T-helper 22 cell (primary cell): Measurements from ENCODE around the gene FITM2.
"Not testable (repeated sequence)": the region's sequence is repeated elsewhere in the genome, so short reads cannot be mapped to it uniquely, and the experiment has no call there.

Experiments
- DNase-seq: peaks from one replicate; pipeline ENCODE4 v3.0.0-alpha.2; 2020; ENCODE audit warnings: low read depth

The FITM2 gene

GRCh38 chr20:44310664-44311639 lies at the start of gene FITM2:
Gene FITM2 (minus strand): TSS chr20:44311202. CDS start chr20:44311148, 54 bp downstream.
- DNase-seq = peak; percentile 98

GRCh38 chr20:44360221-44360620 lies 49.2 kb upstream of the FITM2 start:
- no peak for DNase-seq

- DNase-seq = no peak
Observed at GRCh38 chr20:44358776-44359175, 47.8 kb upstream of the FITM2 start.

DNA sequence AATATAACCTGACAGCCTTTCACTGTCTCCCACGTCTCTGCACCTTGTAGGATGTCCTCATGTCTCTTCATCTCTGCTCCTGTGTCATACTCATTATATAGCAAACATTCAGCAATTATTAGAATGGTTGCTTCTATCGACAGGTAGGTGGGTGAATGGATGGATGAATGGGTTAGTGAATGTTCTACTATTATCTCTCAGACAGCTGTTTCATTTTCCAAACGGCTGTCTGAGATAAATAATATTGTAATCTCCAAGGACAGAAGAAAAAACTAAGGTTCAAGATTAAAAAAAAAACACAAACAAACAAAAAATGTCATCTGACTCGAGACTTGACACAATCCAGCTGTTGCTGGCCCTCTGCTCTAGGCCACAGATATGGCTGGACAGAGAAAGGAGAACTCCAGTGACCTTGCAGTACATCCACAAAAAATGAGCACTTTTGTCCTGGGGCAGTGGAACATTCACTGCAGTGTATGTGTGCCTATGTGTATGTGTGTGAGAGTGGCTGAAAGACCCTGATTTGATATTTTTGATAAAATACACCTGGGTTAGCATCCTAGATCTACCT lies 46.6 kb upstream of the FITM2 start:
- DNase-seq = no peak

DNA sequence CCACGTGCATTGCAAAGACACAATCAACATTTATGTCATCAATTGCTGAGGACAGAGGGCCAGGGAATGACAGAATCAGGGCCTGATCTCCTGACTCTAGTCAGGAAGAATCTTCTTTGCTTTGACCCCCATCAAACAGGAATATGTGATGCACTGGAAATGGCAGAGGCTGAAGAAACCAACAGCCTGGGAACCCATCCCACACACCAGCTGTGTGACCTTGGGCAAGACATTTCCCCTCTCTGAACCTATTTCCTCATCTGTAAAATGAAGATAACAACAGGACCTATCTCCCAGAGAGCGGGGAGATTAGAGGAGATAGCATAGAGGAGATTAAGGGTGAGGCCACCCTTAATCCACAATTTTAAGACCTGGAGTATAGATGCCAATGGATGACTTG lies 46.0 kb upstream of the FITM2 start:
- DNase-seq = no peak

DNA sequence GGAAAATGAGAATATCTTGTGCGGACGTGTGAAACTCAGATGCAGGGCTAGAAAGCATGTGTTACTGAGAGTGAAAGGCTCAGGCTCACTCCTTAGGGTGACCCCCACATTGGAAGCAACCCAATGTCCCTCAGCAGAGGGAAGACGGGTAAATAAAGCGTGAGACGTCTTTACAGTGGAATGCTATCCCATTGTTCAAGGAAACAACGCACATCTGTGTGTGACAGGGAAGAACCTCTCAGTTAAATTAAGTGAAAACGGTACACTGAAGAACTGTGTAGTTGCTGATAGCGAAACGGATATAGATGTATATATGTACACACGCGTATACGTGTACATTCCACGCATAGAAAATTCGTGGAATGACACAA lies 45.3 kb upstream of the FITM2 start:
- no peak for DNase-seq

DNA sequence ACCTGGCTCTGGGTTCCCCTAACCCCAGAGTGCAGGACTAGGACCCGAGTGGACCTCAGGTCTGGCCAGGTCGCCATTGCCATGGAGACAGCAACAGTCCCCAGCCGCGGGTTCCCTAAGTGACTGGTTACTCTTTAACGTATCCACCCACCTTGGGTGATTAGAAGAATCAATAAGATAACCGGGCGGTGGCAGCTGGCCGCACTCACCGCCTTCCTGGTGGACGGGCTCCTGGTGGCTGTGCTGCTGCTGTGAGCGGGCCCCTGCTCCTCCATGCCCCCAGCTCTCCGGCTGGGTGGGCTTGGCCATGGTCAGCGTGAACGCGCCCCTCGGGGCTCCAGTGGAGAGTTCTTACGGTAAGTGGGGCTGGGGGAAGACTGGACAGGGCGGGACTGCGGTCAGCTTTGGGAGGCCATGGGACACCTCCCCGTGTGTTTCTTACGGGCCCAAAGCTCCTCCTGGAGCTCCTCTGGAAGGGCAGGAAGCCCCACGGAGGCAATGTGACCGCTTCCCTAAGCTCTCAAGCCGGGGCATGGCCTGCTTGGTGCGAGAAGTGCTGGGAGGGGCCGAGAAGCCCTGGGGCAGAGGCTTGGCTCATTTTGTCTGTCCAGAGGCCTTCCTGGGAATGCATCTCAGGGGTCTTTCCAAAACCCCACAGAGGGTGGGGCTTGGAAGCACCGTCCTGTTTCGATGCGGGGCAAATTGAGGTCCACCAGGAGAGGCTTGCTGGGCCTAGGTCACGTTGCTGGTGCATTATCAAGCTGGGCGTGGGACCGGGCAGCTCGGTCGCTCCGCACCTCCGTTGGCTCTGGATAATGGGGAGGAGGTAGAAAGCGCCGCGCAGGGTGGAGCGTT lies 44.7 kb upstream of the FITM2 start, which contains the start of gene HNF4A:
HNF4A (plus strand) TSS at position 202 of the 855 bp plus-strand sequence; CDS start at position 308, 106 bp downstream.
- DNase-seq = no peak

DNA sequence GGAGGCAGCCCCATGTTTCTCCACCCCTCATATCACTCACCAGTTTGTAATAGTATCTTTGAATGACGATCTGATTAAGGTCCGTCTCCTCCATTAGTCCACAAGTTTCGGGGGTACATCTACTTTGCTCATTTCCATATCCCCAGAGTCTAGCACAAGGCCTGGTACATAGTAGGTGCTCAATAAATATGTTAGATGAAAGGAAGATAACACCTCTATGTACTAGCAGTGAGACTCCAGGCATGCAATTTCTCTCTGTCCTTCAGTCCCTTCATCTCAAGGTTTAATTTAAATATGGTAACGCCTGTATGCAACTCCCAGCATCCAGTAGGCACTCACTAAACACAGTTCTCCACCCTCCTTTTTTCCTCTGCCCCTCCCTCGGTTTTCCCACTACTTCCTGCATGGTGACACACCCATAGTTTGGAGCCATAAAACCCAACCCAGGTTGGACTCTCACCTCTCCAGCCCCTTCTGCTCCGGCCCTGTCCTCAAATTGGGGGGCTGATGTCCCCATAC lies 44.0 kb upstream of the FITM2 start:
- no peak for DNase-seq

DNA sequence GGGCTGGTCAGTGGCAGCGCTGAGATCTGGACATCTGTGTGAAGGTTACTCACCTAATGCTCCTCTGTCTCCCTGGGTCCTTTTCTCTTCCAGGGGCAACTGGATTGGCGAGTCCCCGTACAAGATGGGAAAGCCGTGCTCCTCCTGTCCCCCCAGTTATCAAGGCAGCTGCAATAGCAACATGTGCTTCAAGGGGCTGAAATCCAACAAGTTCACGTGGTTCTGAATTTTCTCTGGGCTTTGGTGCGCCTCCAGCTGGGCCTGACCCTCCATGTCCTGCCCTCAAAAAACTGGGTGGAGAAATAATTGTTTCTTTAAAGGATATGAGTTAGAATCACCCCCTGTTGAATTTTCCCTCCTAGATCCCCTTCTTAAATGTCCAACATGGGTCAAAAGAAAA lies 39.6 kb upstream of the FITM2 start:
- no peak for DNase-seq

DNA sequence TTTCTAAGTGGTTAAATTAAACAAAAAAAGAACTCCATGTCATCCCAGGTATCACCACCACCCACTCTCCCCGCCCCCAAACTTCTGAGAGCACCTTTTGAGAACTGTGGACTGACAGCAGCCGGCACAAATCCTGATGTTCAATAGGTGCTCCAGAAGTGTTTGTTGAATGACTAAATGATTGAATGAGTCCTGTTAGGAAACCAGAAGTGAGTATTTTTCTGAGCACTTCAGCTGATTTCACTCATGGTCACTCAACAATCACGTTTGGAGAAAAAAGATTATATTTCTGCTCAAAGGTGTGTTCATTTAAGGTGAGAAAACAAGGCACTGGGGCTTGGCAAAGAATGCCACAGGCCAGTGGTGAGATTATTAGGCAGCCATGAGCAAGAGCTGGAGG lies 38.3 kb upstream of the FITM2 start:
- DNase-seq = no peak

DNA sequence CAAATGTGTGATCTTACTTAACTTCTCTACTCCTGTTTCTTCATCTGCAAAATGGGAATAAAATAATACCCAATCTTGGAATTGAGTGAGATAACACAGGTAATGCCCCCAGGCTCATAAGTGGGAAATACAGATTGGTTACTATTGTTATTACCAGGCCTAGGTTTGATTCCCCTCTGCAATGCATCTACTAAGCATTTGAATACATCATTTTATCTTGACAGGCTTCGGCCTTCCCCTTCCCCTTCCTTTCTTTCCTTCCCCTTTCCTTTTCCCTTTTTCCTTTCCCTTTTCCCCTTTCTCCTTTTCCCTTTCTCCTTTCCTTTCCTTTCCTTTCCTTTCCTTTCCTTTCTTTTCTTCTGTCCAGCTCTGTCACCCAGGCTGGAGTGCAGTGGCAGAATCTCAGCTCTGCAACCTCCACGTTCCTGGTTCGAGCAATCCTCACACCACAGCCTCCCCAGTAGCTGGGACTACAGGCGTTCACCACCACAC lies 37.2 kb upstream of the FITM2 start:
- DNase-seq = no peak

- DNase-seq = not testable (repeated sequence)
Observed at GRCh38 chr20:44345941-44346340, 34.9 kb upstream of the FITM2 start.

- no peak for DNase-seq
Observed at GRCh38 chr20:44345147-44345546, 34.1 kb upstream of the FITM2 start.

DNA sequence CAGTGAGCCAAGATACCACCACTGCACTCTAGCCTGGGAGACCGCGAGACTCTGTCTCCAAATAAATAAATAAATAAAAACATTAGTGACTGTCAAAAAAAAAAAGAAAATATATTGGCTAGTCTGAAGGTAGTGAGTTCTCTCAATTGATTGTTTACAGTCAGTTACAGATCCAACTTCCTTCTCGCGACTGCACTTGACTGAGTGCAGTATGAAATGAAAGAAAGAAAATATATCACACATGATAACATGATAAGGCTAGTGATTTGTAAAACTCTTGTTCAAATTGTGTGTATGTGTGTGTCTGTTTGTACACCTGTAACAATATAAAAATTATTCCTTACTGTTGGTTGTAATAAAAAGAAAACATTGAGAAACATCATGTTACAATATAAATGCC lies 33.7 kb upstream of the FITM2 start:
- DNase-seq = no peak

- DNase-seq = no peak
Observed at GRCh38 chr20:44343162-44343675, 32.2 kb upstream of the FITM2 start.

GRCh38 chr20:44342248-44342647 lies 31.2 kb upstream of the FITM2 start:
- no peak for DNase-seq

DNA sequence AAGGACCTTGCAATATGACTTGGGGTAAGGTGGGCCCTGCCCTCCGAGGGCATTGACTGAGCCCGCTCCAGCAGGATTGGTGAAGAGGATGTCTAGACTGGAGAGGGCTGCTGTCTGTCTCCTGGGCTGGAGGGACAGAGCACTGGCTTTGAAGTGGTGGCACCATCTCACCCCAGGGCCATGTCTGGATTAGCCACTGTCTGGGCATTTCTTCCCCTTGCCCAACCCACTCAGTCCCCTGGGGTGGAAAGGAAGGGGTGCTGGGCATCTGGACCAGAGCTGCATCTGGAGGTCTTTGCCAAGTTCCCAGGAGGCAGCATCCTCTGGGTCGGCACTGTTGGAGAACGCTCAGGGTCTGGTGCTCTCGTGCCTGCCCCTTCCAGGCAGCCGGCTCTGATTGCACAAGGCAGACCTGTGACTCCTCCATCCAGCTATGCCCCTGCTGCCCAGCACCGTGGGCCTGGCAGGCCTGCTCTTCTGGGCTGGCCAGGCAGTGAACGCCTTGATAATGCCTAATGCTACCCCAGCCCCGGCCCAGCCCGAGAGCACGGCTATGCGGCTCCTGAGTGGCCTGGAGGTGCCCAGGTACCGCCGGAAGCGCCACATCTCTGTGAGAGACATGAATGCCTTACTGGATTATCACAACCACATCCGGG lies 25.9 kb upstream of the FITM2 start, which contains the start of gene R3HDML:
R3HDML (plus strand) TSS at position 319 of the 656 bp plus-strand sequence; CDS start at position 434, 115 bp downstream.
- DNase-seq = no peak

- no peak for DNase-seq
Observed at GRCh38 chr20:44336086-44336485, 25.1 kb upstream of the FITM2 start.

DNA sequence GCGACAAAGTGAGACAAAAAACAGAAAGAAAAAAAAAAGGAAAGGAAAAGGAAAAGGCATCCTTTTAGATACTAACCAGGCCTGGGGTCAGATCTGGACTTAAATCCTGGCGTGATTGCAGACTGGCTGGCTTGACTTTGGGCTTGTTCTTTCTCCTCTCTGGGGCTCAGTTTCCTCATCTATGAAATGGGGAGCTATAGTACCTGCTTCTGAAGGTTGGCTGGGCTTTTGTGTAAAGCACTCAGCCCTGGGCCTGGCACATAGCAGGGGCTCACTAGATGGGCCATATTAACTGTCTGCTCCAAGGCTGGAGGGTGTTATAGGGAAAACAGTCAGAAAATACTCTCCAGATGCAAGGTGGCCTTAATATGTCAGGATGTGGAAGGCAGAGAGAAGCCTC lies 24.7 kb upstream of the FITM2 start:
- no peak for DNase-seq

- no peak for DNase-seq
Observed at GRCh38 chr20:44334709-44335108, 23.7 kb upstream of the FITM2 start.

DNA sequence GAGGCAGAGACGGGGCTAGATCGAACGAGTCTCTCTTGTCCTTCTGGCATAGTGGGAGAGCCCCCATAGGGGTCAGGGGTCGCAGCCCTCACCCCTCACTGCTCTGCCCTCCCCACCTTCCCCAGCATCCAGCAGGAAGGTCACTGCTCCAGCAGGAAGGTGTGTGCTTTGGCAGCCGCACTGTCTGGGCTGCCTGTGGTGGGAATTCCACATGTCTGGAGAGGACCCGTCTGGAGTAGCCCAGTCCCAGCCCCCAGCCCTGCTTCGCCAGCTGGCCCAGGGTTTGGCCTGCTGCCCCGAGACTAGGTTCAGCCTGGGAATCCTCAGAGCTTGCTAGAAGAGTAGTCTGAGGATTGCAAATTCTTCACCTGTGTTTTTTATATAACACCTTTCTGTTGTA lies 23.3 kb upstream of the FITM2 start:
- no peak for DNase-seq
